Thyroid gland (tissue), 4 donors: ENCODE measurements around the gene ALPI.

Experiments used
- CTCF ChIP-seq, 6 experiments: fragments of 200-600 bp in 3 of 6; fragments of 450-650 bp in 3 of 6; sonication (generic) in 3 of 6; IDR thresholded peaks; one replicate each; pipeline ENCODE4 v1.5.1; 2016 to 2019; ENCODE audit warnings: antibody characterized with exemption in 6 of 6, mild to moderate bottlenecking in 2 of 6, inconsistent platforms in 1 of 6, moderate library complexity in 1 of 6
- POLR2A ChIP-seq, 2 donors: fragments of 450-650 bp; IDR thresholded peaks; one replicate each; pipeline ENCODE4 v1.6.1; 2017; ENCODE audit warnings: antibody characterized with exemption in 2 of 2, mild to moderate bottlenecking in 2 of 2, moderate library complexity in 1 of 2

GRCh38 chr2:232482301-232483238, 26.6 kb downstream of the ALPI start:
- TF ChIP-seq CTCF (IDR thresholded peaks at IDR 0.05) (no peak), POLR2A (IDR thresholded peaks at IDR 0.05) (no peak)
